GM18507 (cell line): ENCODE data around the gene ASPN.
"Not testable (repeated sequence)": the region's sequence is repeated elsewhere in the genome, so short reads cannot be mapped to it uniquely, and the experiment has no call there.

Source experiments
- DNase-seq: peaks from one replicate; pipeline ENCODE4 v3.0.0; 2011; ENCODE audit warnings: low read depth; ENCODE audit not compliant: insufficient read length; ENCODE audit errors: extremely low spot score
- FAIRE-seq: peaks from 2 replicates; lab custom pipeline; 2011; peaks lifted over from hg19 to GRCh38; lab: Jason Lieb, UNC

Gene ASPN

GRCh38 chr9:92426501-92427145, 55.7 kb downstream of the ASPN start:
- no peak for DNase-seq
- no peak for FAIRE-seq

GRCh38 chr9:92425474-92425873, 56.8 kb downstream of the ASPN start:
- FAIRE-seq (no peak), DNase-seq (no peak)

- FAIRE-seq (peak; percentile 9), DNase-seq (no peak)
Observed at GRCh38 chr9:92424340-92424739, 58.0 kb downstream of the ASPN start, which contains the start of gene OMD. Gene OMD, minus strand, starts transcription at chr9:92424471. Its CDS starts 6,913 bp downstream, at chr9:92417558.

- DNase-seq (no peak), FAIRE-seq (no peak)
Observed at GRCh38 chr9:92423612-92424011, 58.7 kb downstream of the ASPN start.

GRCh38 chr9:92422611-92423338, 59.5 kb downstream of the ASPN start:
- FAIRE-seq (no peak), DNase-seq (no peak)

- FAIRE-seq (no peak), DNase-seq (no peak)
Observed at GRCh38 chr9:92414566-92414965, 67.7 kb downstream of the ASPN start.

- DNase-seq, FAIRE-seq: not testable (repeated sequence)
Observed at GRCh38 chr9:92411157-92411556, 71.1 kb downstream of the ASPN start.

- no peak for FAIRE-seq
- DNase-seq: no peak
Observed at GRCh38 chr9:92408747-92409478, 73.4 kb downstream of the ASPN start.

GRCh38 chr9:92407818-92408217, 74.5 kb downstream of the ASPN start:
- DNase-seq (no peak), FAIRE-seq (no peak)

GRCh38 chr9:92406477-92406876, 75.8 kb downstream of the ASPN start:
- FAIRE-seq (peak; percentile 88), DNase-seq (peak; percentile 18)
